HepG2 (cell line): ENCODE data around the gene PPP2R5B. TPM values are rescaled to one million over a fixed set of nuclear protein-coding genes. Genes with fewer than 3 reads are reported as not detected.
A peak's percentile ranks its signal among the peaks of the same experiment; 100 is the strongest.

ENCODE experiments used
- ARNTL ChIP-seq: sonication (generic); formaldehyde crosslinking; IDR thresholded peaks from 2 replicates; pipeline ENCODE4 v1.4.0; 2020; ENCODE audit warnings: mild to moderate bottlenecking, missing genetic modification reagents
- FLYWCH1 ChIP-seq: sonication (generic); formaldehyde crosslinking; IDR thresholded peaks from 2 replicates; pipeline ENCODE4 v1.8.1; 2023; ENCODE audit warnings: mild to moderate bottlenecking, missing genetic modification reagents
- FOXK2 ChIP-seq: fragments of 450-650 bp; IDR thresholded peaks from 2 replicates; pipeline ENCODE4 v1.6.1; 2016
- GATA4 ChIP-seq: sonication (generic); IDR thresholded peaks from 2 replicates; pipeline ENCODE4 v1.6.1; 2016; ENCODE audit warnings: antibody characterized with exemption, low read depth, borderline replicate concordance
- HDAC2 ChIP-seq: sonication (generic); formaldehyde crosslinking; IDR thresholded peaks from 2 replicates; pipeline ENCODE4 v1.4.0; 2020; ENCODE audit warnings: missing genetic modification reagents
- HOXA5 ChIP-seq: sonication (generic); formaldehyde crosslinking; IDR thresholded peaks from 2 replicates; pipeline ENCODE4 v1.4.0; 2020; ENCODE audit warnings: missing genetic modification reagents
- KDM2A ChIP-seq: sonication (generic); formaldehyde crosslinking; IDR thresholded peaks from 2 replicates; pipeline ENCODE4 v1.4.0; 2020; ENCODE audit warnings: low read depth, missing genetic modification reagents, borderline replicate concordance
- KLF13 ChIP-seq: sonication (generic); formaldehyde crosslinking; IDR thresholded peaks from 2 replicates; pipeline ENCODE4 v1.4.0; 2020; ENCODE audit warnings: mild to moderate bottlenecking, missing genetic modification reagents
- PAWR ChIP-seq: sonication (generic); formaldehyde crosslinking; IDR thresholded peaks from 2 replicates; pipeline ENCODE4 v1.4.0; 2020; ENCODE audit warnings: missing genetic modification reagents, mild to moderate bottlenecking, borderline replicate concordance
- POLR2AphosphoS2 ChIP-seq: IDR thresholded peaks from 2 replicates; pipeline ENCODE4 v1.6.1; 2011; ENCODE audit warnings: low read depth, low read length, improper control_type of control experiment
- ZMYM2 ChIP-seq: sonication (generic); formaldehyde crosslinking; IDR thresholded peaks from 2 replicates; pipeline ENCODE4 v1.8.0; 2022; ENCODE audit warnings: mild to moderate bottlenecking, missing genetic modification reagents
- ZNF232 ChIP-seq: sonication (generic); formaldehyde crosslinking; IDR thresholded peaks from 2 replicates; pipeline ENCODE4 v1.4.0; 2020; ENCODE audit warnings: missing genetic modification reagents, borderline replicate concordance
- polyA plus RNA-seq, 8 experiments: library from polyadenylated mRNA; depleted of rRNA in 3 of 8; stranded (reverse) in 7 of 8; unstranded in 1 of 8; fragments of >200 nt; fragmentation: Illumina TruSeq in 4 of 8; extraction: Trizol in 4 of 8; gene quantifications; 2 replicates each; pipeline versions ENCODE4 v1.2.1 to v1.2.3, GENCODE V29; 2011 to 2016; ENCODE audit warnings: low read depth in 4 of 8, missing spikeins in 1 of 8, mixed read lengths in 1 of 8; ENCODE audit not compliant: insufficient read depth in 1 of 8
- total RNA-seq, 5 experiments: library from RNA; depleted of rRNA; stranded (reverse); fragments of >200 nt; fragmentation: Illumina TruSeq; extraction: Trizol; gene quantifications; 2 replicates each; pipeline ENCODE4 v1.2.3, GENCODE V29; 2016; ENCODE audit warnings: low read depth in 1 of 5
- TF ChIP-seq, protein P1 (sequence below): sonication (generic); formaldehyde crosslinking; IDR thresholded peaks from 2 replicates; pipeline ENCODE4 v1.5.0; 2020; ENCODE audit warnings: mild to moderate bottlenecking, missing genetic modification reagents, borderline replicate concordance
- TF ChIP-seq, protein P2 (sequence below): sonication (generic); formaldehyde crosslinking; conservative IDR thresholded peaks from 2 replicates; pipeline ENCODE4 v1.8.0; 2022; ENCODE audit warnings: missing genetic modification reagents
- TF ChIP-seq, protein P3 (sequence below): sonication (generic); formaldehyde crosslinking; IDR thresholded peaks from 2 replicates; pipeline ENCODE4 v1.4.0; 2020; ENCODE audit warnings: missing genetic modification reagents

PPP2R5B gene
- total and polyA plus RNA-seq, 2 of the 13 experiments (the other 11 are each of a cell fraction or from before 2014, with no cell fraction given) = 2.3 to 8.3 TPM

DNA sequence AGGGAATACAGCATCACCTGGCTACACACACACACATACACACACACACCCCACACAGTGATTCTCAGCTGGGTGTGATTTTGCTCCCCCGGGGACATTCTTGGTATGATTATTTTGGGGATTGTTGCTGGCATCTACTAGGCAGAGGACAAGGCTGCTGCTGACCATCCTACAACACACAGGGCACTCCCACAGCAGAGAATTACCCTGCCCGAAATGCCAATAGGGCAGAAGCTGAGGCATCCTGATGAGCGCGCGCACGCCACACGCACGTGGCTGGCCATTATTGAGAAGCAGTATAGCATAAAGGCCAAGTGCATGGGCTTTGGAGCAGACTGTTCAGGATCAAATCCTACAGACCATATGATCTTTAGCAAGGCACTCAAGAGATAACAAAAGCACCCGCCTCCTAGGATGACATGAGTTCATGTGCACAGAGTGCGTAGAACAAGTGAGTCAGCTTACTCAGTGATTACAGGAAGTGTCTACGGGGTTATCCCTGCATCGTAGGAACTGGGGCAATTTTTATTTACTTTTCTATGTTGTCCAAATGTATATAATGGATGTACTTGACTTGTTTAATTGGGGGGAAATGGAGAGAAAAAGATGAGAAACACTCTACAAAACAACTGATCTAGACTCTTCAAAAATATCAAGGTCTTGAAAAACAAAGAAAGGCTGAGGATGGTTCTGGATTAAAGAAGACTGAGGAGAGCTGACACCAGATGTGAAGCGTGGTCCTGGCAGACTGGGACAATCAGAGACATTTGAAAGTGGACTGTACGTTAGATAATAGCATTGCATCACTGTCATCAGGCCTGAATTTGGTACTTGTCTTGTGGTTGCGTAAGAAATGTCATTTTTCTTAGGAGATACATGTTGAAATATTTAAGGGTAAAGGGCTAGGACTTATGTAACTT is 38.9 kb upstream of the PPP2R5B start (continued):
- TF ChIP-seq, protein P1, sequence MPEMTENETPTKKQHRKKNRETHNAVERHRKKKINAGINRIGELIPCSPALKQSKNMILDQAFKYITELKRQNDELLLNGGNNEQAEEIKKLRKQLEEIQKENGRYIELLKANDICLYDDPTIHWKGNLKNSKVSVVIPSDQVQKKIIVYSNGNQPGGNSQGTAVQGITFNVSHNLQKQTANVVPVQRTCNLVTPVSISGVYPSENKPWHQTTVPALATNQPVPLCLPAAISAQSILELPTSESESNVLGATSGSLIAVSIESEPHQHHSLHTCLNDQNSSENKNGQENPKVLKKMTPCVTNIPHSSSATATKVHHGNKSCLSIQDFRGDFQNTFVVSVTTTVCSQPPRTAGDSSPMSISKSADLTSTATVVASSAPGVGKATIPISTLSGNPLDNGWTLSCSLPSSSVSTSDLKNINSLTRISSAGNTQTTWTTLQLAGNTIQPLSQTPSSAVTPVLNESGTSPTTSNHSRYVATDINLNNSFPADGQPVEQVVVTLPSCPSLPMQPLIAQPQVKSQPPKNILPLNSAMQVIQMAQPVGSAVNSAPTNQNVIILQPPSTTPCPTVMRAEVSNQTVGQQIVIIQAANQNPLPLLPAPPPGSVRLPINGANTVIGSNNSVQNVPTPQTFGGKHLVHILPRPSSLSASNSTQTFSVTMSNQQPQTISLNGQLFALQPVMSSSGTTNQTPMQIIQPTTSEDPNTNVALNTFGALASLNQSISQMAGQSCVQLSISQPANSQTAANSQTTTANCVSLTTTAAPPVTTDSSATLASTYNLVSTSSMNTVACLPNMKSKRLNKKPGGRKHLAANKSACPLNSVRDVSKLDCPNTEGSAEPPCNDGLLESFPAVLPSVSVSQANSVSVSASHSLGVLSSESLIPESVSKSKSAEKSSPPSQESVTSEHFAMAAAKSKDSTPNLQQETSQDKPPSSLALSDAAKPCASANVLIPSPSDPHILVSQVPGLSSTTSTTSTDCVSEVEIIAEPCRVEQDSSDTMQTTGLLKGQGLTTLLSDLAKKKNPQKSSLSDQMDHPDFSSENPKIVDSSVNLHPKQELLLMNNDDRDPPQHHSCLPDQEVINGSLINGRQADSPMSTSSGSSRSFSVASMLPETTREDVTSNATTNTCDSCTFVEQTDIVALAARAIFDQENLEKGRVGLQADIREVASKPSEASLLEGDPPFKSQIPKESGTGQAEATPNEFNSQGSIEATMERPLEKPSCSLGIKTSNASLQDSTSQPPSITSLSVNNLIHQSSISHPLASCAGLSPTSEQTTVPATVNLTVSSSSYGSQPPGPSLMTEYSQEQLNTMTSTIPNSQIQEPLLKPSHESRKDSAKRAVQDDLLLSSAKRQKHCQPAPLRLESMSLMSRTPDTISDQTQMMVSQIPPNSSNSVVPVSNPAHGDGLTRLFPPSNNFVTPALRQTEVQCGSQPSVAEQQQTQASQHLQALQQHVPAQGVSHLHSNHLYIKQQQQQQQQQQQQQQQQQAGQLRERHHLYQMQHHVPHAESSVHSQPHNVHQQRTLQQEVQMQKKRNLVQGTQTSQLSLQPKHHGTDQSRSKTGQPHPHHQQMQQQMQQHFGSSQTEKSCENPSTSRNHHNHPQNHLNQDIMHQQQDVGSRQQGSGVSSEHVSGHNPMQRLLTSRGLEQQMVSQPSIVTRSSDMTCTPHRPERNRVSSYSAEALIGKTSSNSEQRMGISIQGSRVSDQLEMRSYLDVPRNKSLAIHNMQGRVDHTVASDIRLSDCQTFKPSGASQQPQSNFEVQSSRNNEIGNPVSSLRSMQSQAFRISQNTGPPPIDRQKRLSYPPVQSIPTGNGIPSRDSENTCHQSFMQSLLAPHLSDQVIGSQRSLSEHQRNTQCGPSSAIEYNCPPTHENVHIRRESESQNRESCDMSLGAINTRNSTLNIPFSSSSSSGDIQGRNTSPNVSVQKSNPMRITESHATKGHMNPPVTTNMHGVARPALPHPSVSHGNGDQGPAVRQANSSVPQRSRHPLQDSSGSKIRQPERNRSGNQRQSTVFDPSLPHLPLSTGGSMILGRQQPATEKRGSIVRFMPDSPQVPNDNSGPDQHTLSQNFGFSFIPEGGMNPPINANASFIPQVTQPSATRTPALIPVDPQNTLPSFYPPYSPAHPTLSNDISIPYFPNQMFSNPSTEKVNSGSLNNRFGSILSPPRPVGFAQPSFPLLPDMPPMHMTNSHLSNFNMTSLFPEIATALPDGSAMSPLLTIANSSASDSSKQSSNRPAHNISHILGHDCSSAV = no peak
- TF ChIP-seq ARNTL = 0 out of 2 replicates have a peak, but pooled peaks have one; percentile 17
- TF ChIP-seq ZNF232 (CRISPR knock-in tag) = no peak
- TF ChIP-seq, protein P2, sequence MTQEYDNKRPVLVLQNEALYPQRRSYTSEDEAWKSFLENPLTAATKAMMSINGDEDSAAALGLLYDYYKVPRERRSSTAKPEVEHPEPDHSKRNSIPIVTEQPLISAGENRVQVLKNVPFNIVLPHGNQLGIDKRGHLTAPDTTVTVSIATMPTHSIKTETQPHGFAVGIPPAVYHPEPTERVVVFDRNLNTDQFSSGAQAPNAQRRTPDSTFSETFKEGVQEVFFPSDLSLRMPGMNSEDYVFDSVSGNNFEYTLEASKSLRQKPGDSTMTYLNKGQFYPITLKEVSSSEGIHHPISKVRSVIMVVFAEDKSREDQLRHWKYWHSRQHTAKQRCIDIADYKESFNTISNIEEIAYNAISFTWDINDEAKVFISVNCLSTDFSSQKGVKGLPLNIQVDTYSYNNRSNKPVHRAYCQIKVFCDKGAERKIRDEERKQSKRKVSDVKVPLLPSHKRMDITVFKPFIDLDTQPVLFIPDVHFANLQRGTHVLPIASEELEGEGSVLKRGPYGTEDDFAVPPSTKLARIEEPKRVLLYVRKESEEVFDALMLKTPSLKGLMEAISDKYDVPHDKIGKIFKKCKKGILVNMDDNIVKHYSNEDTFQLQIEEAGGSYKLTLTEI (CRISPR knock-in tag) = no peak
- TF ChIP-seq KLF13 (CRISPR knock-in tag) = no peak
- TF ChIP-seq FOXK2 = no peak
- peak; percentile 52; the same call in 1 of the 2 replicates for TF ChIP-seq HDAC2 (CRISPR knock-in tag)
- no peak for TF ChIP-seq POLR2AphosphoS2
- TF ChIP-seq HOXA5 = no peak
- no peak for TF ChIP-seq PAWR
- TF ChIP-seq FLYWCH1 (CRISPR knock-in tag) = no peak
- TF ChIP-seq ZMYM2 (CRISPR knock-in tag) = no peak
- peak; percentile 58; the same call in 1 of the 2 replicates for TF ChIP-seq KDM2A
- TF ChIP-seq, protein P3, sequence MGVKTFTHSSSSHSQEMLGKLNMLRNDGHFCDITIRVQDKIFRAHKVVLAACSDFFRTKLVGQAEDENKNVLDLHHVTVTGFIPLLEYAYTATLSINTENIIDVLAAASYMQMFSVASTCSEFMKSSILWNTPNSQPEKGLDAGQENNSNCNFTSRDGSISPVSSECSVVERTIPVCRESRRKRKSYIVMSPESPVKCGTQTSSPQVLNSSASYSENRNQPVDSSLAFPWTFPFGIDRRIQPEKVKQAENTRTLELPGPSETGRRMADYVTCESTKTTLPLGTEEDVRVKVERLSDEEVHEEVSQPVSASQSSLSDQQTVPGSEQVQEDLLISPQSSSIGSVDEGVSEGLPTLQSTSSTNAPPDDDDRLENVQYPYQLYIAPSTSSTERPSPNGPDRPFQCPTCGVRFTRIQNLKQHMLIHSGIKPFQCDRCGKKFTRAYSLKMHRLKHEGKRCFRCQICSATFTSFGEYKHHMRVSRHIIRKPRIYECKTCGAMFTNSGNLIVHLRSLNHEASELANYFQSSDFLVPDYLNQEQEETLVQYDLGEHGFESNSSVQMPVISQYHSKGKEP (CRISPR knock-in tag) = no peak
- no peak for TF ChIP-seq GATA4
